Kidney (tissue), 14 donors: ENCODE measurements around the gene RAPGEF1. TPM values are rescaled to one million over a fixed set of nuclear protein-coding genes. Genes with fewer than 3 reads are reported as not detected.
A peak's percentile ranks its signal among the peaks of the same experiment; 100 is the strongest.

Source experiments
- DNase-seq, 5 donors: peaks; one replicate each; pipeline ENCODE4 v3.0.0-alpha.2; 2013 to 2020
- FAIRE-seq: peaks from 2 replicates; lab custom pipeline; 2012; peaks lifted over from hg19 to GRCh38; lab: Jason Lieb, UNC
- H3K27ac ChIP-seq, 2 donors: one replicate each; pipeline ENCODE4 v1.7.0; 2013; ENCODE audit warnings: low read depth in 2 of 2, low read length in 2 of 2, inconsistent platforms in 1 of 2
- H3K27me3 ChIP-seq: one replicate; pipeline ENCODE4 v1.7.1; 2013; ENCODE audit warnings: low read length, inconsistent platforms; ENCODE audit not compliant: control insufficient read depth, insufficient read depth
- H3K36me3 ChIP-seq, 3 donors: one replicate each; pipeline versions ENCODE4 v1.7.0 to v1.7.1; 2013; ENCODE audit warnings: low read length in 3 of 3, control low read depth in 1 of 3, inconsistent platforms in 1 of 3; ENCODE audit not compliant: insufficient read depth in 3 of 3, control insufficient read depth in 2 of 3
- H3K4me1 ChIP-seq, 3 donors: one replicate each; pipeline versions ENCODE4 v1.7.0 to v1.7.1; 2013; ENCODE audit warnings: low read length in 3 of 3, inconsistent platforms in 1 of 3, low read depth in 1 of 3; ENCODE audit not compliant: control insufficient read depth in 2 of 3, insufficient read depth in 2 of 3
- H3K4me3 ChIP-seq, 3 donors: one replicate each; pipeline versions ENCODE4 v1.7.0 to v1.8.1; 2013; ENCODE audit warnings: low read length in 3 of 3, control low read depth in 1 of 3, inconsistent platforms in 1 of 3
- H3K9ac ChIP-seq, 3 donors: one replicate each; pipeline versions ENCODE4 v1.7.0 to v1.7.1; 2013; ENCODE audit warnings: low read length in 3 of 3, control low read depth in 1 of 3, inconsistent platforms in 1 of 3
- H3K9me3 ChIP-seq, 3 donors: one replicate each; pipeline versions ENCODE4 v1.7.0 to v1.7.1; 2013; ENCODE audit warnings: low read length in 3 of 3, control low read depth in 1 of 3, inconsistent platforms in 1 of 3; ENCODE audit not compliant: control insufficient read depth in 2 of 3, insufficient read depth in 1 of 3
- CTCF ChIP-seq: IDR thresholded peaks from 3 replicates; pipeline ENCODE4 v1.5.1; 2012; ENCODE audit warnings: mild to moderate bottlenecking, moderate library complexity, borderline replicate concordance; ENCODE audit not compliant: insufficient read depth; ENCODE audit errors: extremely low read depth
- intact Hi-C: fragments of 100-400 bp; cut with DNase I; formaldehyde crosslinking; loops from one replicate; pipeline ENCODE4 v1.11.1; 2022
- polyA plus RNA-seq: library from polyadenylated mRNA; stranded (reverse); fragments of 350-450 nt; fragmentation: Illumina TruSeq; extraction: RNeasy Lipid Tissue Mini Kit (QIAGEN cat#74804); gene quantifications from one replicate; pipeline ENCODE4 v1.2.3, GENCODE V29; 2014; ENCODE audit warnings: low read depth, low replicate concordance; ENCODE audit not compliant: insufficient read depth
- total RNA-seq: library from RNA; stranded (reverse); fragmentation: NEBNext Ultra II Directional; extraction: Animal tissue kit (Norgen Biotek cat#: 25700); gene quantifications from one replicate; pipeline ENCODE4 v1.2.1, GENCODE V29; 2021
- donor health status: control.
- donor health status: control.
- donor health status: control.
- donor health status: control.
- donor health status: control.
- donor health status: DM: yes; HTN: yes; CAD: no.
- donor health status: Normal renal cell carcinoma (clear cell type).

The RAPGEF1 gene
- total and polyA plus RNA-seq, 2 donors from 2014 or later = 15.5 to 79.7 TPM

- Histone ChIP-seq H3K27ac (no peak overlapping the region), H3K9me3 (no peaks in the 10 kb centered on the region), H3K4me1 (peaks cover 0 to 7% (median under 1%) of the 10 kb centered on the region in 3 donors), H3K4me3 (no peak overlapping the region), H3K36me3 (peaks cover 0 to 24% (median 9%) of the 10 kb centered on the region in 3 donors), H3K27me3 (no peaks in the 10 kb centered on the region), H3K9ac (no peak overlapping the region)
- FAIRE-seq = no peak
- TF ChIP-seq CTCF = no peak
- intact Hi-C loops = no loop called here
- no peak for DNase-seq
Measured at GRCh38 chr9:131614340-131614915, 125.4 kb downstream of the RAPGEF1 start.

- no peak overlapping the region for H3K9ac ChIP-seq
- H3K9me3 ChIP-seq = no peaks in the 10 kb centered on the region
- TF ChIP-seq CTCF = no peak
- FAIRE-seq (no peak), DNase-seq (no peak)
- peaks cover 0 to 19% (median 8%) of the 10 kb centered on the region in 3 donors for H3K36me3 ChIP-seq
- intact Hi-C loops = no loop called here
- no peak overlapping the region for H3K27ac ChIP-seq
- H3K4me1 ChIP-seq = peaks cover 0 to 12% (median 5%) of the 10 kb centered on the region in 3 donors
- H3K4me3 ChIP-seq = no peak overlapping the region
- H3K27me3 ChIP-seq = no peaks in the 10 kb centered on the region
Measured at GRCh38 chr9:131613921-131614320, 126.0 kb downstream of the RAPGEF1 start.

- H3K9ac ChIP-seq = no peak overlapping the region
- intact Hi-C loops = no loop called here
- peaks cover 0 to 15% (median 8%) of the 10 kb centered on the region in 3 donors for H3K36me3 ChIP-seq
- DNase-seq (peak in 2 of 5 donors; percentile 33 to 61), FAIRE-seq (no peak)
- H3K27me3 ChIP-seq = no peaks in the 10 kb centered on the region
- no peaks in the 10 kb centered on the region for H3K9me3 ChIP-seq
- H3K4me3 ChIP-seq = no peak overlapping the region
- H3K4me1 ChIP-seq = peaks cover 0 to 21% (median 16%) of the 10 kb centered on the region in 3 donors
- no peak overlapping the region for H3K27ac ChIP-seq
- TF ChIP-seq CTCF = no peak
Measured at GRCh38 chr9:131612851-131613250, 127.0 kb downstream of the RAPGEF1 start.
